Right lobe of liver (tissue), 6 donors: Measurements from ENCODE around the gene CPA2. TPM values are rescaled to one million over a fixed set of nuclear protein-coding genes. Genes with fewer than 3 reads are reported as not detected.

Source experiments
- ATAC-seq, 4 donors: fragments of 200-7000 bp; cut with Tn5 transposase; one replicate each; pipeline ENCODE4 v1.9.1; 2020; ENCODE audit warnings: mild to moderate bottlenecking in 4 of 4, moderate library complexity in 4 of 4
- DNase-seq, 3 donors: peaks; one replicate each; pipeline ENCODE4 v3.0.0-alpha.2; 2020
- H3K27ac ChIP-seq, 3 donors: fragments of 200-600 bp; one replicate each; pipeline ENCODE4 v1.8.0; 2022
- H3K27me3 ChIP-seq, 2 donors: fragments of 200-600 bp; one replicate each; pipeline ENCODE4 v1.8.0; 2022
- H3K36me3 ChIP-seq, 4 donors: fragments of 200-600 bp; sonication (generic) in 1 of 4; one replicate each; pipeline versions ENCODE4 v1.5.1 to v1.8.0; 2017 to 2022; ENCODE audit warnings: control low read depth in 1 of 4
- H3K4me1 ChIP-seq, 4 donors: fragments of 200-600 bp; sonication (generic) in 1 of 4; one replicate each; pipeline versions ENCODE4 v1.5.1 to v1.8.0; 2017 to 2022; ENCODE audit warnings: control low read depth in 1 of 4
- H3K4me3 ChIP-seq, 3 donors: fragments of 200-600 bp; one replicate each; pipeline ENCODE4 v1.8.0; 2022
- H3K9me3 ChIP-seq, 4 donors: fragments of 200-600 bp; sonication (generic) in 1 of 4; one replicate each; pipeline versions ENCODE4 v1.5.1 to v1.8.0; 2017 to 2022; ENCODE audit warnings: control low read depth in 1 of 4
- CTCF ChIP-seq, 4 donors: fragments of 200-600 bp in 3 of 4; fragments of 450-650 bp in 1 of 4; IDR thresholded peaks; one replicate each; pipeline versions ENCODE4 v1.5.1 to v1.8.0; 2016 to 2022; ENCODE audit warnings: antibody characterized with exemption in 4 of 4, mild to moderate bottlenecking in 2 of 4
- POLR2A ChIP-seq: fragments of 450-650 bp; IDR thresholded peaks from one replicate; pipeline ENCODE4 v1.6.1; 2017; ENCODE audit warnings: antibody characterized with exemption, mild to moderate bottlenecking
- WGBS: methylation state at CpG from one replicate; pipeline ENCODE4 v1.1.6; 2018; ENCODE audit warnings: low coverage, low lambda C conversion rate; ENCODE audit not compliant: insufficient coverage; ENCODE audit errors: missing lambda C conversion rate; 5-methylcytosine and 5-hydroxymethylcytosine counted together
- intact Hi-C, 2 donors: fragments of 100-400 bp; cut with DNase I; formaldehyde crosslinking; loops; one replicate each; pipeline versions ENCODE4 v1.11.2 to v1.14.1; 2022
- total RNA-seq, 6 experiments: library from RNA; depleted of rRNA in 2 of 6; stranded (reverse); fragments of >200 nt in 2 of 6; fragmentation: NEBNext Ultra II Directional in 3 of 6; extraction: Animal tissue kit (Norgen Biotek cat#: 25700) in 3 of 6; gene quantifications; one replicate each; pipeline versions ENCODE4 v1.1.0 to v1.2.4, GENCODE V29; 2016 to 2023
- donor health status: DM: no; HTN: yes; CAD: no.
- donor health status: DM: no; HTN: no; CAD: no.
- donor health status: DM: no; HTN: no; CAD: no.
- donor health status: DM: no; HTN: yes; CAD: no.
- donor health status: DM: no; HTN: yes; CAD: no.

The CPA2 gene
- total RNA-seq, 6 experiments from 2014 or later: not detected

- TF ChIP-seq POLR2A (no peak), CTCF (IDR thresholded peaks at IDR 0.05) (no peak)
- ATAC-seq: no peak
Observed at GRCh38 chr7:130263130-130263529, 3.5 kb upstream of the CPA2 start.

DNA sequence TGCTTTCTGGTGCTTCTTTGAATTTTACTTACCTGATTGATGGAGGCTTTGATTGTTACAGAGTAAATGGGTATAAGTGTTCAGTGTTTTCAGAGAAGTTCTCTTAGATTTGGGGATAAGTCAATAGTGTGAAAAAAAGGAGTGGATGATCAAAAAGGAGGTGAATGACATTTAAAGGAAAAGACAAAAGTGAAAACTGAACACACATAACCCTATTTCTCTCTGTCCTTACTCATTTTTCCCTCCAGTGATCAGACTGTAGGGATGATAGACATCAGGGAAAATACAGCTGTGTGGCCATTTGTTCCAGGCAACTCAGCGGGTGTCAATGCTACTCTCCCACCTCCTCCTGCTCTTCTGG lies 278 bp downstream of the CPA2 start:
- no peak for TF ChIP-seq CTCF (IDR thresholded peaks at IDR 0.05)
- TF ChIP-seq POLR2A: no peak
- H3K4me3 ChIP-seq: no peak overlapping the region
- WGBS: 71% methylated on average over 1 of the region's 1 CpG

More at GRCh38 chr7:130263130-130263529, 3.5 kb upstream of the CPA2 start:
- Histone ChIP-seq H3K4me1 (no peaks in the 10 kb centered on the region), H3K9me3 (peaks cover 0 to 10% (median 4%) of the 10 kb centered on the region in 4 donors), H3K4me3 (no peak overlapping the region), H3K27ac (no peak overlapping the region), H3K27me3 (no peaks in the 10 kb centered on the region), H3K36me3 (no peaks in the 10 kb centered on the region)
- no peak for DNase-seq
- intact Hi-C loops: no loop called here
- 57% methylated on average over 2 of the region's 2 CpGs for WGBS

DNA sequence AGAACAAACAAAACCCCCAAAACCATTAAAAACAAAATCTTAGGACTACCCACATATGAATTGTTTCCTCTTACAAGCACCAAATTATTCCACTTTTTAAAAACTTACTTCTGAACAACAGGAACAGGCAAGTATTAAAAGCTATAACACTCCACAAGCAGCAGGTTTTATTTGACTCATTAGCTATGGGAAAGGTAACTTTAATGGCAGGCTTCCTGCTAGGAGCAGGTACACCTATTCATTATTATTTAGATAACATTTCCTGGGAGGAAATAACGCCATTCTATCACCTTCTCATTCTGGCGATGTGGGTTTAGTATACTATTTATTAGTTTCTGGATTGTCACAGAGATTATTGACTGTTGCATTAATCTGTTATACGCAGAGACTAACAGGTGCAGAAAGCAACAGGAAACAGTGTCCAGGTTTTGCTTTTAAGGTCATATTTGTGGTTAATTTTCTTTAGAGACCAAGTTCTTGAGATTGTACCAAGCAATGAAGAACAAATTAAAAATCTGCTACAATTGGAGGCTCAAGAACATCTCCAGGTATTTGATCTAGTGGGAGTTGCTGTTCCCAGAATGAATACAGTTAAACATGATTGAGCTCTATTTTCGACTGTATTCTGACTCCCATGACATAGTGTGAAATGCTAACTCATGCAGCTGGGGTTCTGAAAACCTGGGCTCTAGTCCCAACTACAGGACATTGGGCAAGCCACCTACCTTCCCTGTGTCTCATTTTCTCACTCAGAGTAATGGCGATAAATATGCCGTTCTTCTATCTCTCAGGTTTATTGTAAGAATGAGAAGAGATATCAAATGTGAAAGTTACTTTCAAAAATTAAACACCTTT lies 2.0 kb downstream of the CPA2 start:
- no peaks in the 10 kb centered on the region for H3K4me1 ChIP-seq
- TF ChIP-seq POLR2A (no peak), CTCF (IDR thresholded peaks at IDR 0.05) (no peak)
- no peaks in the 10 kb centered on the region for H3K9me3 ChIP-seq
- ATAC-seq (no peak), DNase-seq (no peak)
- WGBS: 57% methylated on average over 6 of the region's 6 CpGs
- intact Hi-C loops: no loop called here
- H3K27ac ChIP-seq: no peak overlapping the region
- H3K4me3 ChIP-seq: no peak overlapping the region
- no peaks in the 10 kb centered on the region for H3K27me3 ChIP-seq
- H3K36me3 ChIP-seq: no peaks in the 10 kb centered on the region

More for the DNA sequence above, 278 bp downstream of the CPA2 start:
- Histone ChIP-seq H3K4me1 (no peaks in the 10 kb centered on the region), H3K27me3 (no peaks in the 10 kb centered on the region), H3K27ac (no peak overlapping the region), H3K9me3 (no peaks in the 10 kb centered on the region), H3K36me3 (no peaks in the 10 kb centered on the region)
- intact Hi-C loops: no loop called here
- no peak for ATAC-seq
- no peak for DNase-seq

DNA sequence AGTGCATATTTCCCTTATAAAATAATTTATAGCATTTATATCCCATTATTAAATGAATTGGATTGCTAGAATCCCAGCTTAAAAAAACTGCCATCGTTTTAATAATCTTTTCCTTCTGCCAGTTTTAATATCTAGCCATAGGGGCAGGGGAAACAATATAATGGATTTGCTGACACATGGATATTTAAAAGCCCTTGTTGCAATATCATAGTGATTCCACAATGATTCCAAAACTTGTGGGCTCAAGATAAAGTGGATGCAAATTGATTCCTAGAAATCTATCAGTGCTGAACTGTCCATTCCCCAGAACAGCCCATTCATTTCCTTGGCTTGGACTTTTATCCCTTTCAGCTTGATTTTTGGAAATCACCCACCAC lies 2.6 kb downstream of the CPA2 start:
- H3K36me3 ChIP-seq: no peaks in the 10 kb centered on the region
- peaks cover 0 to 3% of the 10 kb centered on the region in 2 donors for H3K27me3 ChIP-seq
- no peaks in the 10 kb centered on the region for H3K4me1 ChIP-seq
- 85% methylated on average over 1 of the region's 1 CpG for WGBS
- H3K4me3 ChIP-seq: no peak overlapping the region
- DNase-seq: no peak
- no peak overlapping the region for H3K27ac ChIP-seq
- ATAC-seq: no peak
- TF ChIP-seq CTCF (IDR thresholded peaks at IDR 0.05) (no peak), POLR2A (no peak)
- intact Hi-C loops: no loop called here
- H3K9me3 ChIP-seq: no peaks in the 10 kb centered on the region
